HG03095 (cell line): ENCODE measurements around the gene MRPS23.
"Not testable (repeated sequence)": the region's sequence is repeated elsewhere in the genome, so short reads cannot be mapped to it uniquely, and the experiment has no call there.

Source experiments
- ATAC-seq: cut with Tn5 transposase; IDR thresholded peaks from one replicate; pipeline ENCODE4 v1.9.1; 2021; ENCODE audit warnings: moderate library complexity; ENCODE audit not compliant: unreplicated experiment

Gene MRPS23

GRCh38 chr17:57864273-57864672 is 14.4 kb upstream of the MRPS23 start:
- ATAC-seq = no peak

GRCh38 chr17:57862694-57863667 is 13.1 kb upstream of the MRPS23 start:
- ATAC-seq = no peak

- ATAC-seq = no peak
Measured at GRCh38 chr17:57861790-57862693, 12.2 kb upstream of the MRPS23 start.

GRCh38 chr17:57861000-57861789 is 11.4 kb upstream of the MRPS23 start:
- ATAC-seq = no peak

- ATAC-seq = no peak
Measured at GRCh38 chr17:57860414-57860999, 10.7 kb upstream of the MRPS23 start.

GRCh38 chr17:57859601-57860413 is 10.0 kb upstream of the MRPS23 start:
- ATAC-seq = no peak

GRCh38 chr17:57858838-57859237 is 9.0 kb upstream of the MRPS23 start:
- no peak for ATAC-seq

GRCh38 chr17:57856792-57857620 is 7.2 kb upstream of the MRPS23 start:
- no peak for ATAC-seq

GRCh38 chr17:57855391-57856035 is 5.7 kb upstream of the MRPS23 start:
- ATAC-seq = no peak

- no peak for ATAC-seq
Measured at GRCh38 chr17:57853695-57854094, 3.9 kb upstream of the MRPS23 start.

GRCh38 chr17:57852955-57853328 is 3.1 kb upstream of the MRPS23 start:
- no peak for ATAC-seq

- ATAC-seq = no peak
Measured at GRCh38 chr17:57852092-57852954, 2.5 kb upstream of the MRPS23 start.

GRCh38 chr17:57849163-57849873 is 526 bp downstream of the MRPS23 start:
- ATAC-seq = no peak

- not testable (repeated sequence) for ATAC-seq
Measured at GRCh38 chr17:57846056-57846945, 3.5 kb downstream of the MRPS23 start.

GRCh38 chr17:57842280-57842679 is 7.6 kb downstream of the MRPS23 start:
- ATAC-seq = no peak

- ATAC-seq = no peak
Measured at GRCh38 chr17:57839571-57839923, 10.3 kb downstream of the MRPS23 start.
